Stimulated activated CD4-positive, alpha-beta T cell treated with anti-CD3 and anti-CD28 coated beads, Interleukin-1b, Interleukin-23, amount 100 ng/mL, for 1 hour (primary cell): ENCODE results near the gene MAPRE2.
"Not testable (repeated sequence)": the region's sequence is repeated elsewhere in the genome, so short reads cannot be mapped to it uniquely, and the experiment has no call there.

ENCODE experiments used
- DNase-seq, 2 donors: peaks; one replicate each; pipeline ENCODE4 v3.0.0-alpha.2; 2020; ENCODE audit warnings: low read depth in 2 of 2

Gene MAPRE2

DNA sequence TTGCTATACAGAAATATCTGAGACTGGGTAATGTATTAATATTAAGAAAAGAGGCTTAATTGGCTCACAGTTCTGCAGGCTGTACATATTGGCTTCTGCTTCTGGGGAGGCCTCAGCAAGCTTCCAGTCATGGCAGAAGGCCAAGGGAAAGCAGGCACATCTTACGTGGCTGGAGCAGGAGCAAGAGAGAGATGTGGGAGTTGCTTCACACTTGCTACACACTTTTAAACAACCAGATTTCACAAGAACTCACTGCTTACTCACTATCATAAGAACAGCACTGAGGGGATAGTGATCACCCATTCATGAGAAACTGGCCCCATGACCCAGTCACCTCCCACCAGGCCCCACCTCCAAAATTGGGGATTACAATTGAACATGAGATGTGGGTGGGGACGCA is 50.6 kb downstream of the MAPRE2 start:
- DNase-seq, result no peak

GRCh38 chr18:35095983-35096676 is 54.9 kb downstream of the MAPRE2 start:
- no peak for DNase-seq

- no peak for DNase-seq
Measured at GRCh38 chr18:35096677-35097011, 55.4 kb downstream of the MAPRE2 start.

GRCh38 chr18:35097195-35097594 is 56.0 kb downstream of the MAPRE2 start:
- no peak for DNase-seq

DNA sequence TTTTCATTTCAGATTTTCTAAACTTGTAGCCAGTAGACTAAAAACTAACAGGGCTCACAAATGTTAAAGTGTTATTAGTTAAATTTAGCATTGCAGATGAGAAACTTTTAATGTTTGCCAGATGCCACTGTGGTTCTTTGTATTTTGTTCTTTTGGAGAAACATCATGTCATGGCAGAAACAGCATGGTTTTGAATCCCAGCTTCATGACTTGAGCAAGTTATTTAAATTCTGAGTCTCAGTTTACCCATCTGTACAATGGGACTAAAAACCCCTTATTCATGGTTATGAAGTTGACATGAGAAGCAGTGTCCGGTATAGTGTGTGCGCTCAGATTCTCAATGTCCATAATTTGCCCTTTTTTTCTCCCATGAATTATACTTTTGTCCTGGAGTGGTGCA is 56.5 kb downstream of the MAPRE2 start:
- DNase-seq, result no peak

- DNase-seq, result no peak
Measured at GRCh38 chr18:35099911-35100310, 58.7 kb downstream of the MAPRE2 start.

DNA sequence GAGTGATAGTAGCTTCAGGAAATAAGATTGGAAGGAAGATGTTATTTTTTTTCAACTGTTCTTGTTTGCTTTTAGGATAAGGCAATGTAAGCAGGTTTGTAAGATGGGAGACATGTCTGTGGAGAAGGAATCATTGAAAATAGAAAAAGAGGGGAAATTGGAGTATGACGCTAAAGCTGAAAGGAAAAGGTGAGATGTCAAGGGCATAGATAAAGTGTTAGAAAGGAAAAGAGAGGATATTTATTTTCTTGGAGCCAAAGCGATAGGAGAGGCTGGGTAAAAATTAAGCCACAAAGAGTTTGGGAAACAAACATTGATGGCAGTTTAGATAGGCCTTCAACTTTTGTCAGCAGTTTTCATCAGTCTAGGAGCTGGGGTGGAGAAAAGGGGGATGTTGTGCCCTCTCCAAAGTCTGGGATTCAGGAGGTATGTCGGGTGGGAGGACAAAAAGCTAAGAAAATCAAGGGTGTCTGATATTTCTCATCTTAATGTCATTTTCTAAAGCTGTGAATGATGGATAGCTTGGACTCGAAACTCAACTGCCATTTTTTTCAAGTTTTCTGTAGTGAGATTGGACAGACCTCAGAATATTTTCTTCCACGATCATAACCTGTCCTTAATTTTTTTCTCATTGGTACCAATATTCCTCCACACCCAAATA is 63.3 kb downstream of the MAPRE2 start:
- no peak for DNase-seq

DNA sequence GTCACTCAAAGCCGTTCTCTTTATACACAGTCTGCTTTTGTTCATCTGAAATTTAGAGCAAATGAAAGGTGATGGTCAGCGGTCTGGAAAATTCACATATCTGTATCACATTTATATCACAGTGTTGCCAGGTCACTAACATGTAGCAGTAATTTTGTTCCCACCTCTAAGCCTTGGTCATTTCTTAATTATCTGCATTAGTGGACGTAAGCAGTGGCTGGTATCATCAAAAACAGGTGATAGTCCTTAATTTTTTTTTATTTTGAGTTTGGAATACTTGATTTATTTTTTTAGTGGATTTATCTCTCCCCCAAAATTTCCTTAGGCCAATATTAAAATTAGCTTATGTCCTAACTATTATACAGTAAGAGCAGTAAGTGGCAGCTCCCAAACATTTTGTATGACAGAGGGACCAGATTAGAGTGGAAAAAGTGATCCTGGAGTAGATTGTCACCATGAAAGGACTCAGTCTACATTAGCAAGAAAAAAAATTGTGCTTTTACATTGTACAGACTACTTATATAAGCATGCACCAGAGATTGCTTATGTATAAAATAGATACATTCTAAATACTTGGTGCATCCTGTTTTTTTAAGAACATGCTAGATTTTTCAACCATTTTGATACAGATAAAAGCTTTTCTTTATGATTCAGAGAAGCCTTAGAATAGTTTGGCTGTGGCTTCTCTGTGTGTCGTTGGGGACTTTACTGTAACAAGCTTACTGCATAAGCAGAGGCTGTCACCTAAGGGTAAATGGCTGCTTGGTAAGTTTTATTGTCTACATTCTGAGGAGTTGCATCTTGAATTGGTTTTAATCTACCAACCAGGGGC is 65.0 kb downstream of the MAPRE2 start:
- DNase-seq, result no peak

DNA sequence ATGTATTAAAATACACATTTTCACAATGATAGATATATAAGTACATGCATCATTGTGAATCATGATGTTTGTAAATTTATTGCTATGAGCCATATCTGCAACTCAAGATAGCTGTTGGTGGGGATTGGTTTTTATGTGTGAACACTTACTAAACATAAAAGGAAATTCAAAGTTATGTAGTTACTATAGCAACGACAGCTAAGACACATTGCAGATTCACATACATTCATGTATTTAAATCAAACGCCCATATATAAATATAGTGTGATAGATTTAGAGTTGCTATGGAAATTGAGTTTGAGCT is 65.6 kb downstream of the MAPRE2 start:
- no peak for DNase-seq

DNA sequence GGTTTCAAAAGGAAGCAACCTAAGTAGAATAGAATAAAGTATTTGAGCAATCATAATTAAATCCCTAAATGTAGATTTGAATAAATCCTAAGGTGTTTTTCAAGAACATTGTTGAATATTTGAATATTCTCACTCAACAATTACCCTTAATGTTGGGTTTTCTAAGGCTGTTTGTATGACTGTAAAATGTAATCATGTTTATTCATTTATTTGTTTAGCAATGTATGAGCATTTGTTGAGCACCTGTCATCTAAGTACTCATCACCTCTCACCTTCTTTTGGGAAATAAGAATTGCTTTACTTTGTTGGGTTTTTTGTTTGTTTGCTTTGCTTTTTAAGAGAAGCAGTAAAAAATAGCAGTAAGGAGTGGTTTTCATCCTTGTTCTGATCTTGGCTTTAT is 66.0 kb downstream of the MAPRE2 start:
- DNase-seq, result no peak

GRCh38 chr18:35108088-35108487 is 66.9 kb downstream of the MAPRE2 start:
- not testable (repeated sequence) for DNase-seq

DNA sequence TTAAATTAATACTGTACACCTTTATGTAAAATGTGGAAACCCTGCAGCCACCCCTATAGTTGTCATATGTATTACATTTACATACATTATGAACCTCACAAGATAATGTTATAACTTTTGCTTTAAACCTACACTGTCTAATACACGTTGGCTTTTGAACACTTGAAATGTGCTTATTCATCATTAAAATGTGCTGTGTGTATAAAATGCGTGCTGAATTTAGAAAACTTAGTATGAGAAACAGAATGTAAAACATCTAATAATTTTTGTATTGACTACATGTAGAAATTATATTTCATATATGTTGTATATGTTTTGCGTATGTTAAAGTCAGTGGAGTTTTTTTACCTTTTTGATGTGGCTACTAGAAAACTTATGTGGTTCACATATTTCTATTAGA is 68.8 kb downstream of the MAPRE2 start:
- no peak for DNase-seq

GRCh38 chr18:35110554-35111485 is 69.6 kb downstream of the MAPRE2 start:
- DNase-seq, result no peak

DNA sequence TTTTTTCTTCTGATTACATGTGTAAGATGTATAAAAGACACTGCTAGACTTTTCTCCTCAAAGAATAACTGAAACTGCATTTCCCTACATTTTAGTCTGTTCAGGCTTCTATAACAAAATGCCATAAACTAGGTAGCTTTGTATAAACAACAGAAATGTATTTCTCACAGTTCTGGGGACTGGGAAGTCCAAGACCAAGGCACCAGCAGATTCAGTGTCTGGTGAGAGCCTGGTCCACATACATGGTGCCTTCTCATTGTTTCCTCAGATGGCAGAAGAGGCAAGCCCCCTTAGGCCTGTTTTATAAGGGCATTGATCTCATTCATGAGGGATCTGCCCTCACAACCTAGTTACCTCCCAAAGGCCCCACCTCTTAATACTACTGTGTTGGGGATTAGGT is 71.5 kb downstream of the MAPRE2 start:
- DNase-seq, result no peak

GRCh38 chr18:35114305-35114704 is 73.1 kb downstream of the MAPRE2 start:
- no peak for DNase-seq

DNA sequence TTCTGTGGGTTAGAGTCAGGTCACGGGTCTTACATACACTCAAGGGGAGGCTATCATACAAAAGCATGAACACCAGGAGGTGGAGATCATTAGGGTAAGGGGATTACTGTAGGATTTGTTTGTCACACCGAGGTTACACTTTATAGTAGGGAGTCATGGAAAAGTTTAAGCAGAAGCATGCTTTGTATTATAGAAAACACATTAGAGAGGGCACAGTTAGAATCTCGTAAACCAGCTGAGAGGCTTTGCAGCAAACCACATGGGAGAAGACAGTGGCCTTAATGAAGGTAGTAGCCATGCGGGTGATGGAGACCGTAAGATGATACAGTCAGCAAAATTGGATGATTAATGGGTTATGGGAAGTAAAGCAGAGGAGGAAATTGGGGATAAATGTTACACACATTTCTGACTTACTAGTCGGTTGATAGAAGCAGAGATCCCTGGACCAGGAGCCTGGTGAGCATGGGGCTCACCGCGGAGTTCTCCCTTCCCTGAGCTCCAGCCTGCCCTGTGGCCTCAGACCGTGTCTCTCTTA is 75.6 kb downstream of the MAPRE2 start:
- no peak for DNase-seq

- DNase-seq, result no peak
Measured at GRCh38 chr18:35117372-35117771, 76.2 kb downstream of the MAPRE2 start.

DNA sequence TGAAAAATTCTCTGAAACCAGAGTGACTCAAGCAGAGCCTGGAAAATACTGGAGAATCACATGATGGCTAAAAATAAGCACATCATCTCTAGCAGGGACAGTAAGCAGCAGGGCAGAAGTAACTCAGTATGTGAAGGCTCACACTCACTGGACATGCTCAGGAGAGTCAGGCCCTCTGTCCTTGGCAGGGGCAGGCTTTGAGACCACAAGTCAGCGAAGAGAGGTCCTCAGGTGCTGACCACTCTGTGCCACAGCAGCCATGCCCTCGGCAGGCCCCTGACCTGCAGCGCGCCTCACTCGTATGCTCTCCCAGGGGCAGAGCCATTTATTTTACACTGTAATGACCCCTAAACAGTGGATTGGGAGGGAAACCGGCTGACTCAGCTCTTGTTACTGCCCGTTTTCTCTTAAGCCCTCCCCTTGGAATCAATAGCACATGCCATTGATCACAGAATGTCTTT is 76.8 kb downstream of the MAPRE2 start:
- DNase-seq, result no peak

GRCh38 chr18:35118641-35119040 is 77.4 kb downstream of the MAPRE2 start:
- DNase-seq, result no peak

DNA sequence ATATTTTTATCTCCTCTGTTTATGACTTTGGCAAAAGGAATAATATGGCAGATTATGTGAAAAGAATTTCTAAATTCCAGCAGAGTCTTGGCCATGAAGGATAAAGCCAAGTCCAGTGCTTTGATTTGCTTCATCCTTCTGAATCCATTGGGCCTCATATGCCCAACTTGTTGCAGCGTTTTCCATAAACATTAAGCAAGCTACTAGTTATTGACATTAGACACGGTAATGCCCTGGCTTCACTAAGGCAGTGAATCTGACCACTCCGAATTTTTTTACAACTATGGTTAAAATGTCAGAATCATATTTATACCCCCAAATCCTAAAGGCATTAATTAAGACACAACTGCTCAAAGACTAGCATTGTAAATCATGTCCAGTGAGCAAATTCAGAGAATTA is 79.8 kb downstream of the MAPRE2 start:
- no peak for DNase-seq

- DNase-seq, result no peak
Measured at GRCh38 chr18:35121531-35121930, 80.3 kb downstream of the MAPRE2 start.
